SK-N-MC (cell line): ENCODE results near the gene CAVIN3.

Experiments used
- DNase-seq: peaks from one replicate; pipeline ENCODE4 v3.0.0-alpha.2; 2011; ENCODE audit warnings: low read depth, low spot score
- H3K27ac ChIP-seq: fragments of 200-600 bp; sonication (generic); 2 replicates; pipeline ENCODE4 v1.5.1; 2016; ENCODE audit warnings: mixed run types
- H3K36me3 ChIP-seq: fragments of 200-600 bp; sonication (generic); 2 replicates; pipeline ENCODE4 v1.6.1; 2017; ENCODE audit warnings: antibody characterized with exemption, low read length, mixed read lengths; ENCODE audit not compliant: insufficient read depth
- H3K4me3 ChIP-seq: fragments of 200-600 bp; sonication (generic); 2 replicates; pipeline ENCODE4 v1.5.1; 2016
- H3K9ac ChIP-seq: fragments of 200-600 bp; sonication (generic); 2 replicates; pipeline ENCODE4 v1.8.0; 2017; ENCODE audit warnings: mixed run types, mixed read lengths; ENCODE audit not compliant: insufficient read length
- H3K9me3 ChIP-seq: fragments of 200-600 bp; sonication (generic); 2 replicates; pipeline ENCODE4 v1.6.1; 2017; ENCODE audit warnings: low read depth, mild to moderate bottlenecking, antibody characterized with exemption, low read length, moderate library complexity, mixed read lengths
- EZH2 ChIP-seq: fragments of 200-600 bp; sonication (generic); IDR thresholded peaks from one replicate; pipeline ENCODE4 v1.6.1; 2017; ENCODE audit warnings: antibody characterized with exemption
- FOXP2 ChIP-seq: optimal IDR thresholded peaks from 2 replicates; pipeline ENCODE3; 2011; ENCODE audit warnings: mild to moderate bottlenecking, moderate library complexity; ENCODE audit not compliant: insufficient read depth; ENCODE audit errors: extremely low read length, control extremely low read depth
- POLR2AphosphoS5 ChIP-seq: IDR thresholded peaks from 2 replicates; pipeline ENCODE4 v1.6.1; 2012; ENCODE audit warnings: mild to moderate bottlenecking, low read depth, low read length, borderline replicate concordance

The CAVIN3 gene

GRCh38 chr11:6353367-6353987 lies 33.2 kb upstream of the CAVIN3 start:
- Histone ChIP-seq H3K4me3 (no peak overlapping the region), H3K36me3 (no peaks in the 10 kb centered on the region), H3K9me3 (no peaks in the 10 kb centered on the region), H3K9ac (no peak overlapping the region), H3K27ac (no peak overlapping the region)
- TF ChIP-seq POLR2AphosphoS5 (no peak), FOXP2 (no peak), EZH2 (no peak)
- DNase-seq, result no peak

- Histone ChIP-seq H3K36me3 (no peaks in the 10 kb centered on the region), H3K9me3 (no peaks in the 10 kb centered on the region), H3K9ac (no peak overlapping the region), H3K27ac (no peak overlapping the region), H3K4me3 (no peak overlapping the region)
- TF ChIP-seq EZH2, result no peak
- TF ChIP-seq FOXP2, result no peak
- no peak for TF ChIP-seq POLR2AphosphoS5
- no peak for DNase-seq
Measured at GRCh38 chr11:6351782-6352382, 31.6 kb upstream of the CAVIN3 start.

- Histone ChIP-seq H3K27ac (no peak overlapping the region), H3K36me3 (no peaks in the 10 kb centered on the region), H3K9ac (no peak overlapping the region), H3K9me3 (no peaks in the 10 kb centered on the region), H3K4me3 (no peak overlapping the region)
- TF ChIP-seq POLR2AphosphoS5 (no peak), EZH2 (no peak), FOXP2 (no peak)
- DNase-seq, result no peak
Measured at GRCh38 chr11:6350486-6350885, 30.2 kb upstream of the CAVIN3 start.

GRCh38 chr11:6350043-6350442 lies 29.7 kb upstream of the CAVIN3 start:
- no peaks in the 10 kb centered on the region for H3K36me3 ChIP-seq
- no peak for TF ChIP-seq FOXP2
- TF ChIP-seq POLR2AphosphoS5, result no peak
- no peak for TF ChIP-seq EZH2
- no peak for DNase-seq
- no peak overlapping the region for H3K4me3 ChIP-seq
- no peak overlapping the region for H3K9ac ChIP-seq
- H3K9me3 ChIP-seq, result no peaks in the 10 kb centered on the region
- no peak overlapping the region for H3K27ac ChIP-seq

GRCh38 chr11:6345366-6345765 lies 25.1 kb upstream of the CAVIN3 start:
- DNase-seq, result peak; percentile 8
- Histone ChIP-seq H3K27ac (no peak overlapping the region), H3K9me3 (no peaks in the 10 kb centered on the region), H3K9ac (no peak overlapping the region), H3K36me3 (no peaks in the 10 kb centered on the region), H3K4me3 (no peak overlapping the region)
- TF ChIP-seq EZH2 (no peak), FOXP2 (no peak), POLR2AphosphoS5 (no peak)

GRCh38 chr11:6336293-6336692 lies 16.0 kb upstream of the CAVIN3 start:
- Histone ChIP-seq H3K9ac (no peak overlapping the region), H3K36me3 (no peaks in the 10 kb centered on the region), H3K4me3 (no peak overlapping the region), H3K27ac (no peak overlapping the region), H3K9me3 (no peaks in the 10 kb centered on the region)
- TF ChIP-seq POLR2AphosphoS5, result no peak
- no peak for TF ChIP-seq FOXP2
- no peak for TF ChIP-seq EZH2
- DNase-seq, result no peak

- Histone ChIP-seq H3K9ac (no peak overlapping the region), H3K36me3 (no peaks in the 10 kb centered on the region), H3K9me3 (no peaks in the 10 kb centered on the region), H3K4me3 (no peak overlapping the region), H3K27ac (no peak overlapping the region)
- TF ChIP-seq EZH2, result no peak
- no peak for TF ChIP-seq POLR2AphosphoS5
- TF ChIP-seq FOXP2, result no peak
- DNase-seq, result no peak
Measured at GRCh38 chr11:6334806-6335205, 14.5 kb upstream of the CAVIN3 start.

GRCh38 chr11:6333095-6333494 lies 12.8 kb upstream of the CAVIN3 start:
- H3K9ac ChIP-seq, result no peak overlapping the region
- no peak for TF ChIP-seq EZH2
- TF ChIP-seq FOXP2, result no peak
- TF ChIP-seq POLR2AphosphoS5, result no peak
- DNase-seq, result no peak
- H3K4me3 ChIP-seq, result no peak overlapping the region
- no peaks in the 10 kb centered on the region for H3K9me3 ChIP-seq
- H3K27ac ChIP-seq, result no peak overlapping the region
- no peaks in the 10 kb centered on the region for H3K36me3 ChIP-seq
